Measurements from ENCODE around the gene SRCIN1.

- TF ChIP-seq EZH2 (IDR thresholded peaks at IDR 0.05; ENCODE audit: borderline replicate concordance, insufficient read depth, low read depth, low read length, poor library complexity, severe bottlenecking) (no peak), CTCF (IDR thresholded peaks at IDR 0.05) (no peak)
Observed at GRCh38 chr17:38485146-38485468, 120.6 kb downstream of the SRCIN1 start.

All from B cell (primary cell).